Neuronal stem cell (in vitro differentiated cells): ENCODE results near the gene UAP1.

Source experiments
- DNase-seq: peaks from one replicate; pipeline ENCODE4 v3.0.0-alpha.2; 2013; ENCODE audit warnings: low spot score
- H2AFZ ChIP-seq: one replicate; pipeline ENCODE4 v1.6.1; 2013; ENCODE audit warnings: mild to moderate bottlenecking, low read length, inconsistent platforms
- H2AK5ac ChIP-seq: 2 replicates; pipeline ENCODE4 v1.6.1; 2013; ENCODE audit warnings: low read depth, mild to moderate bottlenecking, inconsistent platforms, low read length, moderate library complexity, mixed read lengths
- H2BK120ac ChIP-seq: 2 replicates; pipeline ENCODE4 v1.6.1; 2013; ENCODE audit warnings: low read depth, mild to moderate bottlenecking, inconsistent platforms, low read length, moderate library complexity, mixed read lengths
- H2BK12ac ChIP-seq: one replicate; pipeline ENCODE4 v1.6.1; 2013; ENCODE audit warnings: low read length, inconsistent platforms
- H2BK15ac ChIP-seq: 2 replicates; pipeline ENCODE4 v1.6.1; 2013; ENCODE audit warnings: mild to moderate bottlenecking, low read length, inconsistent platforms, mixed read lengths
- H2BK5ac ChIP-seq: one replicate; pipeline ENCODE4 v1.6.1; 2013; ENCODE audit warnings: inconsistent platforms, mild to moderate bottlenecking, low read length, moderate library complexity
- H3K14ac ChIP-seq: one replicate; pipeline ENCODE4 v1.6.1; 2013; ENCODE audit warnings: low read length, inconsistent platforms
- H3K18ac ChIP-seq: 2 replicates; pipeline ENCODE4 v1.6.1; 2013; ENCODE audit warnings: low read length, inconsistent platforms
- H3K23ac ChIP-seq: 2 replicates; pipeline ENCODE4 v1.6.1; 2013; ENCODE audit warnings: low read depth, mild to moderate bottlenecking, mixed read lengths, low read length, inconsistent platforms; ENCODE audit not compliant: poor library complexity
- H3K27ac ChIP-seq: replicated peaks from 3 replicates; pipeline ENCODE4 v1.5.1; 2013; ENCODE audit warnings: low read length, inconsistent platforms
- H3K27me3 ChIP-seq, 3 experiments: 2 replicates each; pipeline ENCODE4 v1.6.1; 2013; ENCODE audit warnings: low read length in 3 of 3, mild to moderate bottlenecking in 2 of 3, inconsistent platforms in 1 of 3, low read depth in 1 of 3, mixed read lengths in 1 of 3, moderate library complexity in 1 of 3; ENCODE audit not compliant: control insufficient read depth in 3 of 3, insufficient read depth in 3 of 3
- H3K36me3 ChIP-seq, 2 donors: replicated peaks in 1 of 2; 2 replicates each; pipeline ENCODE4 v1.6.1; 2013; ENCODE audit warnings: low read length in 2 of 2; ENCODE audit not compliant: control insufficient read depth in 2 of 2, insufficient read depth in 2 of 2
- H3K4ac ChIP-seq: 2 replicates; pipeline ENCODE4 v1.6.1; 2013; ENCODE audit warnings: inconsistent platforms, mild to moderate bottlenecking, low read length, moderate library complexity
- H3K4me1 ChIP-seq, 2 donors: 1 replicate in 1 of 2; 2 replicates in 1 of 2; pipeline ENCODE4 v1.6.1; 2013; ENCODE audit warnings: low read length in 2 of 2, low read depth in 1 of 2; ENCODE audit not compliant: control insufficient read depth in 2 of 2, insufficient read depth in 1 of 2
- H3K4me2 ChIP-seq: one replicate; pipeline ENCODE4 v1.6.1; 2013; ENCODE audit warnings: mild to moderate bottlenecking, low read length, inconsistent platforms; ENCODE audit not compliant: insufficient read depth, poor library complexity, severe bottlenecking
- H3K4me3 ChIP-seq, 2 donors: 2 replicates each; pipeline ENCODE4 v1.5.1; 2013; ENCODE audit warnings: low read length in 2 of 2, mild to moderate bottlenecking in 2 of 2, inconsistent platforms in 1 of 2, moderate library complexity in 1 of 2
- H3K79me1 ChIP-seq: one replicate; pipeline ENCODE4 v1.6.1; 2013; ENCODE audit warnings: low read depth, mild to moderate bottlenecking, inconsistent platforms, low read length, moderate library complexity
- H3K9ac ChIP-seq: one replicate; pipeline ENCODE4 v1.6.1; 2013; ENCODE audit warnings: mild to moderate bottlenecking, low read depth, low read length, inconsistent platforms; ENCODE audit not compliant: poor library complexity
- H3K9me3 ChIP-seq, 2 donors: replicated peaks in 1 of 2; 2 replicates each; pipeline versions ENCODE3 to v1.6.1; 2013; ENCODE audit warnings: low read length in 2 of 2, mild to moderate bottlenecking in 2 of 2, inconsistent platforms in 1 of 2, low read depth in 1 of 2, mixed read lengths in 1 of 2, moderate library complexity in 1 of 2; ENCODE audit not compliant: control insufficient read depth in 2 of 2, insufficient read depth in 1 of 2
- H4K8ac ChIP-seq: one replicate; pipeline ENCODE4 v1.6.1; 2013; ENCODE audit warnings: low read depth, mild to moderate bottlenecking, inconsistent platforms, low read length, moderate library complexity
- H4K91ac ChIP-seq: one replicate; pipeline ENCODE4 v1.6.1; 2013; ENCODE audit warnings: low read length, low read depth, mild to moderate bottlenecking, inconsistent platforms; ENCODE audit not compliant: poor library complexity
- WGBS, 2 donors: extraction: QIAGEN DNeasy Blood & Tissue Kit; methylation state at CpG; one replicate each; pipeline ENCODE4 v1.1.7; 2013; ENCODE audit warnings: missing lambda C conversion rate in 2 of 2, mixed read lengths in 1 of 2; ENCODE audit not compliant: insufficient read length in 2 of 2, insufficient replicate concordance in 1 of 2; ENCODE audit errors: extremely low coverage in 2 of 2; 5-methylcytosine and 5-hydroxymethylcytosine counted together

UAP1 gene

GRCh38 chr1:162535501-162535900, 26.0 kb upstream of the UAP1 start:
- Histone ChIP-seq H3K9me3 (no peaks in the 10 kb centered on the region), H2AK5ac (no peak overlapping the region), H3K4me3 (no peak overlapping the region), H3K9ac (no peak overlapping the region), H2AFZ (no peak overlapping the region), H3K27me3 (no peaks in the 10 kb centered on the region), H4K91ac (no peak overlapping the region), H3K79me1 (no peaks in the 10 kb centered on the region), H3K27ac (no peak overlapping the region), H2BK120ac (no peak overlapping the region), H3K4me1 (no peaks in the 10 kb centered on the region), H3K18ac (no peak overlapping the region), H3K14ac (no peak overlapping the region), H3K4me2 (no peak overlapping the region), H3K36me3 (no peaks in the 10 kb centered on the region), H3K4ac (no peak overlapping the region), H2BK12ac (no peak overlapping the region), H2BK5ac (no peak overlapping the region), H4K8ac (no peak overlapping the region), H3K23ac (no peak overlapping the region), H2BK15ac (no peak overlapping the region)
- DNase-seq: no peak
- WGBS, 2 donors: no CpG with 5 or more reads among the region's 1 CpG

DNA sequence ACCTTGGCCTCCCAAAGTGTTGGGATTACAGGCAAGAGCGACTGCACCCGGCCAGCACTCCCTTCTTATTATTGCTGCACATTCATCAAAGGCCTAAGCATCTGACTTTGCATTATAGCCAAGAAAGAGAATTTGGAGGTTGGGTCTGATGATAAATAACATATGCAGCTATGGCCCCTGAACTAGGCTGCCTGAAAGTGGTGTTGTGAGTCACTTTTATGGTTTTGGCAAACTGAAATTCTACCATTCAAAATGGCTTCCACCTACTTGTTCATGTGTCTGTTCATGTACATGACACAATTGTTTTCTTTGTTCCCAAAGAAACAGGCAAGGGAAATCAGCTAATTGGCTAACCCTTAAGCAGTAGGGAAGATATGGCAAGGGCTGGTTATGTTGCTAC, 25.0 kb upstream of the UAP1 start:
- DNase-seq: no peak
- Histone ChIP-seq H3K4me2 (no peak overlapping the region), H4K8ac (no peak overlapping the region), H3K14ac (no peak overlapping the region), H2BK12ac (no peak overlapping the region), H3K9ac (no peak overlapping the region), H3K36me3 (no peaks in the 10 kb centered on the region), H3K23ac (no peak overlapping the region), H3K79me1 (no peaks in the 10 kb centered on the region), H3K9me3 (no peaks in the 10 kb centered on the region), H2AK5ac (no peak overlapping the region), H3K27me3 (no peaks in the 10 kb centered on the region), H4K91ac (no peak overlapping the region), H2BK5ac (no peak overlapping the region), H3K27ac (no peak overlapping the region), H3K18ac (no peak overlapping the region), H3K4ac (no peak overlapping the region), H2BK15ac (no peak overlapping the region), H2AFZ (no peak overlapping the region), H3K4me1 (no peaks in the 10 kb centered on the region), H2BK120ac (no peak overlapping the region), H3K4me3 (no peak overlapping the region)
- WGBS, 2 donors: no CpG with 5 or more reads among the region's 2 CpGs

- H2BK15ac ChIP-seq: no peak overlapping the region
These were observed 24.3 kb upstream of the UAP1 start for GRCh38 chr1:162537216-162537615.

DNA sequence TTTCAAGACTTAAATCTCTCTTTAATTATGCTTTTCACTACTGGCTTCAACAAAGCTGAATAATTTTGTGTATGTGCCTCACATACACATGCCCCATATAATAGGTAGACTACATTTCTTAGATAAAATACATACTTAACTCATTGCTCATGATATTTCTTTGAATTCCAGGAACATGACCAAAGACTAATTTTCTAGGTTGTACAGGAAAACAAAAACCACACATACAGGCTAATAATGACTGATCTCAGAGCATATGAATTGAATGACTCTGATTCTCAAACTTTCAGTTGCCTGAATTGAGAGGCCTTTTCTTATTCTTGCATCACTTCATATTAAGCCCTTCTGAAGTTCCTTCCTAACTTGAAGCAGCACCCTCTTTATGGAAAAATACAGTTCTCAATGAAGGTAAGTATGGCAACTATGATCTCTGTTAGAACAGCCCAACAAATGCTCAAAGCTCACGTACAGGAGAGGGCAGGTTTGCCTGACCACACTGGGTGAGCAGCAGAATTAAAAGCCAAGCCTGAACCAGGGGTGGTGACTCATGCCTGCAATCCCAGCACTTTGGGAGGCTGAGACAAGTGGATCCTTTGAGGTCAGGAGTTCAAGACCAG, 22.6 kb upstream of the UAP1 start:
- no peak for DNase-seq
- no peak overlapping the region for H3K27ac ChIP-seq
- WGBS, 2 donors: no CpG with 5 or more reads among the region's 1 CpG

More at GRCh38 chr1:162537216-162537615, 24.3 kb upstream of the UAP1 start:
- DNase-seq: no peak
- Histone ChIP-seq H3K4me2 (no peak overlapping the region), H3K9me3 (no peaks in the 10 kb centered on the region), H4K8ac (no peak overlapping the region), H2AK5ac (no peak overlapping the region), H2BK120ac (no peak overlapping the region), H3K36me3 (no peaks in the 10 kb centered on the region), H3K79me1 (no peaks in the 10 kb centered on the region), H3K4me3 (no peak overlapping the region), H2BK5ac (no peak overlapping the region), H3K14ac (no peak overlapping the region), H3K18ac (no peak overlapping the region), H3K4ac (no peak overlapping the region), H4K91ac (no peak overlapping the region), H3K27ac (no peak overlapping the region), H3K23ac (no peak overlapping the region), H3K4me1 (no peaks in the 10 kb centered on the region), H2BK12ac (no peak overlapping the region), H3K27me3 (no peaks in the 10 kb centered on the region), H2AFZ (no peak overlapping the region), H3K9ac (no peak overlapping the region)
- no CpG with 5 or more reads among the region's 2 CpGs for WGBS, 2 donors

More for the DNA sequence above, 22.6 kb upstream of the UAP1 start:
- H3K4me2 ChIP-seq: no peak overlapping the region
- no peak overlapping the region for H2BK5ac ChIP-seq
- H2BK15ac ChIP-seq: no peak overlapping the region
- H2AFZ ChIP-seq: no peak overlapping the region
- H2AK5ac ChIP-seq: no peak overlapping the region
- H4K8ac ChIP-seq: no peak overlapping the region
- no peak overlapping the region for H3K4me3 ChIP-seq
- H3K14ac ChIP-seq: no peak overlapping the region
- H3K18ac ChIP-seq: no peak overlapping the region
- no peaks in the 10 kb centered on the region for H3K27me3 ChIP-seq
- no peak overlapping the region for H3K4ac ChIP-seq
- no peak overlapping the region for H4K91ac ChIP-seq
- no peaks in the 10 kb centered on the region for H3K4me1 ChIP-seq
- H3K79me1 ChIP-seq: no peaks in the 10 kb centered on the region
- no peak overlapping the region for H2BK120ac ChIP-seq
- no peaks in the 10 kb centered on the region for H3K36me3 ChIP-seq
- no peak overlapping the region for H3K23ac ChIP-seq
- no peak overlapping the region for H2BK12ac ChIP-seq
- peaks cover 0 to 9% of the 10 kb centered on the region in 2 donors for H3K9me3 ChIP-seq
- no peak overlapping the region for H3K9ac ChIP-seq
